WTC11 (cell line): Measurements from ENCODE around the gene CADM1.

Experiments
- CBFB ChIP-seq: sonication (generic); formaldehyde crosslinking; IDR thresholded peaks from 2 replicates; pipeline ENCODE4 v1.8.1; 2022; ENCODE audit warnings: mild to moderate bottlenecking, low read depth, missing genetic modification reagents
- CTCF ChIP-seq: fragments of 200-600 bp; IDR thresholded peaks from 2 replicates; pipeline ENCODE4 v1.8.0; 2022; ENCODE audit warnings: antibody characterized with exemption
- NFATC4 ChIP-seq: fragments of 250-450 bp; sonication (Bioruptor Pico); IDR thresholded peaks from 2 replicates; pipeline ENCODE4 v1.9.0; 2021; ENCODE audit warnings: mild to moderate bottlenecking
- SP1 ChIP-seq: sonication (generic); formaldehyde crosslinking; conservative IDR thresholded peaks from 2 replicates; pipeline ENCODE4 v1.8.1; 2022; ENCODE audit warnings: missing genetic modification reagents
- USF2 ChIP-seq: sonication (generic); formaldehyde crosslinking; IDR thresholded peaks from 2 replicates; pipeline ENCODE4 v1.8.1; 2023; ENCODE audit warnings: mild to moderate bottlenecking, missing genetic modification reagents, moderate library complexity
- ZSCAN18 ChIP-seq: fragments of 250-450 bp; sonication (Bioruptor Pico); IDR thresholded peaks from 2 replicates; pipeline ENCODE4 v2.1.2; 2022; ENCODE audit warnings: mild to moderate bottlenecking, moderate library complexity

- TF ChIP-seq USF2 (no peak), CTCF (no peak), SP1 (CRISPR knock-in tag) (no peak), NFATC4 (CRISPR knock-in tag) (no peak), CBFB (CRISPR knock-in tag) (no peak), ZSCAN18 (CRISPR knock-in tag) (no peak)
Observed at GRCh38 chr11:115279813-115280761, 224.1 kb downstream of the CADM1 start.
